NCI-H2227 (cell line): ENCODE data around the gene MEX3D.
"Not testable (repeated sequence)": the region's sequence is repeated elsewhere in the genome, so short reads cannot be mapped to it uniquely, and the experiment has no call there.

Source experiments
- DNase-seq: peaks from one replicate; lab custom pipeline; 2025; ENCODE audit not compliant: unreplicated experiment; lab: John Stamatoyannopoulos, UW

MEX3D gene

GRCh38 chr19:1522061-1522460, 46.1 kb downstream of the MEX3D start:
- DNase-seq, result no peak

DNA sequence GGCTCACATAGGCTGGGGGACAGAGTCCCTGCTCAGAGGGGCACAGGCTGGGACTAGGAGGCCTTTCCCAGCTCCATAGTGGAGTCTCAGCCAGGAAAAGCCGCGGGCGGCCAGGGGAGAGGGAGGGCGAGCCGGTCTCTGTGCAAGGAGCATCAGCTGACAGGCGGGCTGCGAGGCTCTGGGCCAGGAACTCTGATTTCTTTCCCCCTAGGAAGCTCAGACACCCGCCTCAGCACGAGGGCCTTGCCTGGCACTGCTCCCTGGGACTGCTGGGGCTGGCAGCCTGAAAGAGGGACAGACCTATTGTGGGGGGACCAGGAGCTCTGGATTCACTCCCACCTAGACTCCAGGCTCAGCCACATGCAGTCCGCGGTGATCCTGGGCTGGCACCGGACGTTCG, 46.5 kb downstream of the MEX3D start:
- no peak for DNase-seq

DNA sequence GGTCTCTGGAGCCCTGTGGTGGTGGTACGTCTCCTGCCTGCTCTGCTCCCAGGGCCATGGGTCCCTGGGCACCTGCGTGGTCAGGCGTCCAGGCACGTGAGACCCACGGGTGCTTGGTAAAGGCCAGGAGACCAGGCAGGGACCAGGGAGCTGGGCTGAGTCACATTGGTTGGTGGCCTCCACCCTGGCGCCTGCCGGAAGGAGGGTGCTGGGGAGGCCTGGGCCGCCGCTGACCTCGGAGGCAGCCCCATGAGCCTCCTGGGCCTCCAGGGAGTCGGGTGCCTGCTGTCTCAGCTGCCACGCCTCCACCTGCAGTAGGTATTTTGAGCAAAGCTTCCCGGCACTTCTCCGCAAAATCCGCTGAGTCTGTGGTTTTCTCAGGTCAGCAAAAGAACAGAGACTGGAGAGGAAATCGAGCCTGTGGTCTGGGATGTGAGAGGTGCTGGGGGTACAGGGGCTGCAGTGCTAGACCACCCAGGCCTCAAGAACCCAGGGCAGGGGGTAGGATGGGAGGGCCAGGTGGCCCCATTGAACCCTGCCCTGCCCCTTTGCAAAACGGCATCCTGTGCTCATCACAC, 47.8 kb downstream of the MEX3D start:
- DNase-seq, result no peak

DNA sequence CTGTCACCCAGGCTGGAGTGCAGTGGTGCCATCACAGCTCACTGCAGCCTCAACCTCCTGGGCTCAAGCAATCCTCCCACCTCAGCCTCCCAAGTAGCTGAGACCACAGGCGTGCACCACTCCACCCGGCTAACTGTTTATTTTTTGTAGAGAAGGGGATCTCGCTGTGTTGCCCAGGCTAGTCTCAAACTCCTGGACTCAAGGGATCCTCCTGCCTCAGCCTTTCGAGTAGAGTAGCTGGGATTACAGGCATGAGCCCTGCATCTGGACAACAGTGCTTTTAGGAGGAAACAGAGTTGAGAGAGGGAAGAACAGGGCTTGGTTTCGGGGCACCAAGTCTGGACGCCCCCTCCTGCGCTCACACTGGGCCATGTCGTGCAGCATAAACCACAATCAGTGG, 48.3 kb downstream of the MEX3D start:
- DNase-seq, result not testable (repeated sequence)

- no peak for DNase-seq
Observed at GRCh38 chr19:1518471-1518870, 49.7 kb downstream of the MEX3D start.

- no peak for DNase-seq
Observed at GRCh38 chr19:1516395-1516753, 51.8 kb downstream of the MEX3D start.

GRCh38 chr19:1514986-1515721, 53.0 kb downstream of the MEX3D start:
- no peak for DNase-seq

DNA sequence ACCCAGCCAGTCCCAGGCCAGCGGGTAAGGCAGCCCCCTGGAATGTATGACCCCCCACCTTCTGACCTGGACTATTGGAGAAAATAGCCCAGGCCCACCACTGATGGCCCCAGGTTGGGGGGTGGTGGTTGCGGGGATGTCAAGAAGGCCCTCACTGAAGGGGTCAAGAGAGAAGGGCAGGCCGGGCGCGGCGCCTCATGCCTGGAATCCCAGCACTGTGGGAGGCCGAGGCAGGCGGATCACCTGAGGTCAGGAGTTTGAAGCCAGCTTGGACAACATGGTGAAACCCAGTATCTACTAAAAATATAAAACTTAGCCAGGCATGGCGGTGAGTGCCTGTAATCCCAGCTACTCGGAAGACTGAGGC, 53.8 kb downstream of the MEX3D start:
- no peak for DNase-seq

DNA sequence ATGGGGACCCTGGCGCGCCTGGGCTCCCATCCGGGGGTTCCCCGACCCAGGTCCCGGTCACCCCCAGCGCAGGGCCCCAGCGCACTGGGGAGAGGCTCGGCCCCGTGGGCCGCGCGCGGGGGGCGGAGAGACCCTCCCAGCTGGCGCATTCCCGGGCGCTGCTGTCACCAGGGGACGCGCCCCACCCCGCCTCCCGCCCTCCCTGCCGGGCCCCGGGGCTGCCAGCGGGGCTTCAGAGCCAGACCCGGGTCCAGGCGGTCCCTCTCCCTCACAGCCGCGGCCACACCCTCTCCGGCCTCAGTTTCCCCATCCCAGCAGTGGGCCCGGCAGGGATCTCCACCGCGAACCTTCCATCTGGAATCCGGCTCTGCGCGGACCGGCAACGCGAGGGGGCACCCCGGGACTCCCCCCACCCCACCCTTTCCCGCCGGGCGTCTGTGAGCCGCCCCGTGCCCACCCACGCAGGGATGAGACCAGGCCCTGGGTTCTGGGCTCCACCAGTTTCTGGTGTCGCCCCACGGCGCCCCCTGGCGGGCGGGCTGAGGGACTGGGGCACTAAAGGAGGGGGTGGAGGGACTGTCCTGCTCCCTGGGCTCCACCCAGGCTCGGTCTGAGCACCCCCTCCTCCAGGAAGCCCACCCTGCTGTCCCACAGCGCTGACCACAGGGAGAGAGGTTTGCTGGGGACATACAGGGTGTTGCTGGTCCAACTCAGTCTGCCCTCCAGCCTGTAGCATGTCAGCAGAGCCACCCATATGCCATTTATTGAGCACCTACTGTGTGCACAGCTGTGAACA, 54.4 kb downstream of the MEX3D start:
- peak; percentile 29 for DNase-seq

DNA sequence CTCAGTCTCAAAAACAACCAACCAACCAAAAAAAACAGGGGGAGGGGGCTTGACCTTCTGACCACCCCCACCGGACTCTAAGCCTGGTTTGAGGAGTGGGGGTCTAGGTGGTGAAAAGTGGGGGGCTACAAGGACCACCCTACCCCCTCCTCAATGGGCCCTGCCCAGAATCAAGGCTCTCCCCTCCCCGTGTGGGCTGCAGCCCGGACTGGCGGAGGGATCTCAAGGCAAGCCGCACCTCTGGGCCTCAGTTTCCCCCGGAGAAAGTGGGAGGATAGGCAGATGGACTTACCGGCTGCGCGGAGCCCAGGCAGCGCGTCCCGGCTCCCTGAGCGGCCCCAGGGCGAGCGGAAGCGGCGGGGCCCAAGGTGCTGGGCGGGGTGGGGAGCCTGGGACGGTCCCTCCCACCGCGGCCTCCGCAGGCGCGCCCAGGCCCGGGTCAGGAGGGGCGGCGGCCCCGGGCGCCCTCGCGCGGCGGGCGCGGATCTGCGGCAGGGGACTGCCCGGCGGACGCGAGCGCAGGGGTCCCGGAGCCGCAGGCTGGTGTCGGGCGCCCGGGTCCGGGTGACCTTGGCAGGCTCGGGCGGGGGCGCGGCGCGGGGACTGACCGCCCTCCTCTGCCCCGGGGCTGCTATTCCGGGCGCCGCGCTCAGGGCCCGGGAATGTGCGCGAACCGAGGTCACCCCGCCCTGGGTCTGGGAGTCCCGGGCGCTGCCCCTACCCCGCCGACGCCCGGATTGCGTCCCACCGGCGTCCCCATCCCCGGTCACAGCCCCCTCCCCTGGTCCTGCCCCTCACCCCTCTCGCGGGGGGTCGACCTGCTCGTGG, 55.2 kb downstream of the MEX3D start, which contains the start of gene ADAMTSL5:
Gene ADAMTSL5 (minus strand): TSS at position 349 of the 828 bp plus-strand sequence. CDS start 2,076 bp downstream, outside the sequence.
- no peak for DNase-seq

DNA sequence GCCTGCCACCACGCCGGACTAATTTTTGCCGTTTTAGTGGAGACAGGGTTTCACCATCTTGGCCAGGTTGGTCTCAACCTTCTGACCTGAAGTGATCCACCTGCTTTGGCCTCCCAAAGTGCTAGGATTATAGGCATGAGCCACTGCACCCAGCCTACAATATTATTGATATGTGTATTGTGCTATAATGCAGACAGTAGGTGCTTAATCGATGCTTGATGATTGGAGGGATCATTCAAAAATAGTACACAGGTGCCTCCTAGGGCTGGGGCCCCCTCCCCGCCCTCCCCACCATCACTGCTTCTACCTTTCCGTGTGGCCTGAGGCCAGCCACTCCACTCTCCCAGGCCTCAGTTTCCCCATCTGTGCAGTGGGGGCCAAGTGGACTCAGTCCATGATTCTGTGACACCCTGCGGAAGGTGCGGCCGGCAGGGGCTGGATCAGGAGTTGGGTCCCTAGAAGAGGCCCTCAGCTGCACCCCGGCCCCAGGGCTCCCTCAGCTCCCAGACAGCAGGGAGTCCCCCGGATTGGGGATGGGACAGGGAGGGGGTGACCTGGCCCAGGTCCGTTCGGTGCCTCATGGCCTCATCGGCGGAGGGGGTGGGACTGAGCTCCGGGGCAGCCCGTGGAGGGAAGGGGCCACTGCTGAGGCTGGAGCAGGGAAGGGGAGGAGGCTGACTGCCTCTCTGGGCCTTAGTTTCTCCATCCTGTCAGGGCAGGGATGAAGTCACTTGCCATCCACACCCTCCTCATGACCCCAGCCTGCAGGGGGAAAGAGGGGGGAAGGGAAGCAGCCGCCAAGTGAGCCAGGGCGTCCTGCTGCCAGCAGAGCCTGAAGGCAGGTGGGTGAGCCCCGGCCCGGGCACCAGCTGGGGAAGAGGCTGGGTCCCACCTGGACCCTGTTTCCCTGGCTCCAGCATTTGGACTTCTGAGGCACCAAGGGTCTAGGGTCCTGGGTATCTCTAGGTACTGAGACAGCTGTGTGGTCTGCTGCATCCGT, 56.5 kb downstream of the MEX3D start:
- DNase-seq, result no peak

DNA sequence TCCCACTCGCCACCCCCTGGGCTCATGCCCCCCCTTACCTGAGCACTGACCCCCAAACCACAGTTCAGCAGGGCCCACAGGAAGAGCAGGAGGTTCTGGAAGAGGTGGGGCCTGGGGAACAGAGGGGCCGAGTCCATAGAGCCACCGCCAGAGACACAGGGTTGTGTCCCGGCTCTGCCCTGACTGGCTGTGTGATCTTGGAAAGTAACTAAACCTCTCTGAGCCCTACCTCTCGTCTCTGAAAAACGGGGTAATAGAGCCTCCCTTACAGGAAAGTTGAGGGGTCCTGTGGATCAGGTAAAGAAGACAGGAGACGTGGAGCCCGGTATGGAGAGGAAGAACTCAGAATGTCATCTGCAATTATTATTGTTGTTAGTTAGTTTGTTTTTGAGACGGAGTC, 57.3 kb downstream of the MEX3D start:
- no peak for DNase-seq

GRCh38 chr19:1510442-1510806, 57.7 kb downstream of the MEX3D start:
- no peak for DNase-seq

DNA sequence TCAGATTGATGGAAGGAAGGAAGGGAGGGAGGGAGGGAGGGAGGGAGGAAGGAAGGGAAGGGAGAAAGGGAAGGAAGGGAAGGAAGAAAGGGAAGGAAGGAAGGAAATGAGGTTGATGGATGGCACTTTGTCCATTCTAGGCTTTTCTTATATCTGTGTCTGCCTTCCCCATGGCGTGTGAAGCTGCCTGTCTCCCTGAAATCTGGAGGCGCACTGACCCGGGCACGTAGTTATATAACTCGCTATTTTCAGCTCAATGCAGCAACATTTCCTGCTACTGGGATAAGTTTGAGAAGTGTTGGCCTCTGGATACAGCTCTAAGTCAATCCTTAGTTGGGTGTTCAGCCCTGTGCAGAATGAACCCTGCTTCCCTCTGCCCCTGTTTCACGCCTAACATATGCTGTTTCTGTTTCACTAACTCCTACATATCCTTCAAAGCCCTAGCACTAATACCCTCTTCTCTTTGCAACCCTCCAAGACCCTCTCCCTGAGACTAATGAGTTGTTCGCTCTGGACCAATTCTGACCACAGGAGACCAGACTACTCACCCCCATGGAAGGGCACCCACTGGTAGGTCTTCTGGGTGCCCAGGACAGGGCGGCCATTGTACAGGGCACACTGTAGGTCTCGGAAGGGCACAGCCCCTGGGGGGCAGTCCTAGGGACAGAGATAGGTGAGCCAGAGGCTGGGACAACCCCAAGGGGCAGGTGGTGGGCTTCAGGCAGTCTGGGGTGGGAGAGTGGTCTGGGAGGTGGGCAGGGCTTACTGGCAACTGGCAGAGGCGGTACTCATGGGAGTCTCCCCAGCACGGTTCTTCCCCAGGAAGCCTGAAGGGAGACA, 58.3 kb downstream of the MEX3D start:
- no peak for DNase-seq

GRCh38 chr19:1508507-1508856, 59.6 kb downstream of the MEX3D start:
- DNase-seq, result no peak

DNA sequence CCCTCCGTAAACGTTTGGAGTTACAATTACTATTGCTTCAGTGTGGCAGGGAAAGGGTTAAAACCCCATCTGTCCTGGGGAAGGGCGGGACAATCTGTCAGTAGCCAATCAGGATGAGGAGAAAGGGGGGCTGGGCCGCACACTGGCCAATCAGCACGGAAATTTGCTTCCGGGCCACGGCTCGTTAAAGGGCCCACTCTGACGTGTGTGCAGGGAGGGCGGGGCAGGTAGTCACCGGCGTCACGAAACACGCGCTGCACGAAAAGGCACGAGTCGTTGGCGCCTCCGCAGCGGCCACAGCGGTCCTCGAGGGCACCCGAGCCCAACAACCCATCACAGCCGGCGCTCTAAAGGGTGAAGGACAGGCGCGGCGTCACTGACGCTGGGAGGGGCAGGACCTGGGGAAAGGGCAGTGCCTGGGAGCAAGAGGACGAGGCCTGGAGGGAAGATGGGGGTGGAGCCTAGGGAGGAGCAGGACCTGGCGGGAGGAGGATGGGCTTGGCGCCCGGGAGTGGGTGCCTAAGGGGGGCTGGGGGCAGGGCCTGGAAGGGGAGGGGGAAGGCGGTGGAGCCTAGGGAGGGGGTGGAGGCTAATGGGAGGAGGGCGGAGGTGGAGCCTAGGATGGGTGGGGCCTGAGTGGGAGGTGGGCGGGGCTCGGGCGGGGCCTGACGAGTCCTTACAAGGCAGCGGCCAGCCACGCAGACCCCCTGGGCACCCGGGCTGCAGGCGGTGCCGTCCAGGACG, 60.2 kb downstream of the MEX3D start:
- peak; percentile 94 for DNase-seq

DNA sequence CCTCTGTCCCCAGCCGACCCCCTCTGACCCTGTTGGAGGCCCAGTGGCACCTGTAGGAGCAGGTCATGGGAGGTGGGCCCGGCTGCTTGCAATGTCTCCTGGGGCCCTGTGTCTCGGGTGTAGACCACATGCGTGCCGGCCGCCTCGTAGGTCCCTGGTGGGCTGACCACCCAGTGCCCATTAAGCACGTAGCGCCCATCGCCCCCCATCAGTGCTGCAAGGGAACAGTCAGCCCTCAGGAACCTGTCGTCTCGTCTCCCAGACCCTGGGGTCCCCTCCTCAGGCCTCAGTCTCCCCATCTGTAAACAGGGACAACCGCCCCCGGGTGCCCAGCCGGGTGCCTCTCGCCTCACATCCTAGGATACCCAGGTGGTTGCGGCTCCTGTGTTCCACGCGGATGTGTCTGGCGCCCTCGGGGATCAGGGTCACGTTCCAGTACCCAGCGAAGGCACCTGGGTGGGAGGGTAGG, 60.9 kb downstream of the MEX3D start:
- no peak for DNase-seq
